Stimulated activated CD8-positive, alpha-beta memory T cell treated with anti-CD3 and anti-CD28 coated beads, Interleukin-15, amount 100 ng/mL, for 1 hour (primary cell): ENCODE data around the gene ARL4D.
"Not testable (repeated sequence)": the region's sequence is repeated elsewhere in the genome, so short reads cannot be mapped to it uniquely, and the experiment has no call there.

ENCODE experiments used
- DNase-seq: peaks from one replicate; pipeline ENCODE4 v3.0.0-alpha.2; 2020; ENCODE audit warnings: low read depth

ARL4D gene

GRCh38 chr17:43395165-43395564 is 3.6 kb upstream of the ARL4D start:
- no peak for DNase-seq

GRCh38 chr17:43396491-43397060 is 2.2 kb upstream of the ARL4D start:
- DNase-seq, result no peak

- DNase-seq, result no peak
These were observed 1.1 kb downstream of the ARL4D start for GRCh38 chr17:43399839-43400328.

- no peak for DNase-seq
These were observed 2.3 kb downstream of the ARL4D start for GRCh38 chr17:43400943-43401717.

GRCh38 chr17:43402078-43402477 is 3.3 kb downstream of the ARL4D start:
- no peak for DNase-seq

GRCh38 chr17:43402567-43402966 is 3.8 kb downstream of the ARL4D start:
- no peak for DNase-seq

GRCh38 chr17:43403846-43404245 is 5.1 kb downstream of the ARL4D start:
- no peak for DNase-seq

GRCh38 chr17:43405861-43406260 is 7.1 kb downstream of the ARL4D start:
- DNase-seq, result no peak

- no peak for DNase-seq
These were observed 8.2 kb downstream of the ARL4D start for GRCh38 chr17:43406676-43407645.

- DNase-seq, result no peak
These were observed 10.3 kb downstream of the ARL4D start for GRCh38 chr17:43409131-43409530.

- no peak for DNase-seq
These were observed 12.0 kb downstream of the ARL4D start for GRCh38 chr17:43410557-43411368.

GRCh38 chr17:43411369-43411677 is 12.5 kb downstream of the ARL4D start:
- no peak for DNase-seq

GRCh38 chr17:43411749-43412148 is 13.0 kb downstream of the ARL4D start:
- DNase-seq, result no peak

GRCh38 chr17:43412166-43412565 is 13.4 kb downstream of the ARL4D start:
- no peak for DNase-seq

GRCh38 chr17:43416998-43417890 is 18.5 kb downstream of the ARL4D start:
- DNase-seq, result no peak

GRCh38 chr17:43418441-43419374 is 19.9 kb downstream of the ARL4D start:
- DNase-seq, result no peak

GRCh38 chr17:43419375-43419882 is 20.6 kb downstream of the ARL4D start:
- not testable (repeated sequence) for DNase-seq

- no peak for DNase-seq
These were observed 25.1 kb downstream of the ARL4D start for GRCh38 chr17:43423777-43424455.
